Tibial nerve (tissue), 4 donors: Measurements from ENCODE around the gene PSME2. TPM values are rescaled to one million over a fixed set of nuclear protein-coding genes. Genes with fewer than 3 reads are reported as not detected.

ENCODE experiments used
- DNase-seq, 2 donors: peaks; one replicate each; pipeline ENCODE4 v3.0.0-alpha.2; 2019; ENCODE audit warnings: low spot score in 2 of 2
- H3K27ac ChIP-seq, 4 donors: fragments of 200-600 bp; sonication (generic) in 3 of 4; one replicate each; pipeline ENCODE4 v1.5.1; 2017 to 2019; ENCODE audit warnings: mild to moderate bottlenecking in 1 of 4
- H3K27me3 ChIP-seq, 2 donors: fragments of 200-600 bp; sonication (generic) in 1 of 2; one replicate each; pipeline versions ENCODE4 v1.5.1 to v1.6.0; 2017 to 2019
- H3K36me3 ChIP-seq, 3 donors: fragments of 200-600 bp; sonication (generic); one replicate each; pipeline ENCODE4 v1.5.1; 2018 to 2019
- H3K4me1 ChIP-seq, 4 donors: fragments of 200-600 bp; sonication (generic) in 3 of 4; one replicate each; pipeline ENCODE4 v1.5.1; 2017 to 2019
- H3K4me3 ChIP-seq, 4 donors: fragments of 200-600 bp; sonication (generic) in 3 of 4; one replicate each; pipeline ENCODE4 v1.5.1; 2017 to 2019; ENCODE audit warnings: mild to moderate bottlenecking in 1 of 4, moderate library complexity in 1 of 4
- H3K9me3 ChIP-seq, 4 donors: fragments of 200-600 bp; sonication (generic) in 3 of 4; one replicate each; pipeline ENCODE4 v1.5.1; 2017 to 2019
- EP300 ChIP-seq, 2 donors: sonication (generic); formaldehyde crosslinking; IDR thresholded peaks; one replicate each; pipeline ENCODE4 v1.6.1; 2017; ENCODE audit warnings: antibody characterized with exemption in 2 of 2, mild to moderate bottlenecking in 1 of 2
- POLR2A ChIP-seq, 2 donors: fragments of 450-650 bp; IDR thresholded peaks; one replicate each; pipeline ENCODE4 v1.6.1; 2017; ENCODE audit warnings: antibody characterized with exemption in 2 of 2, mild to moderate bottlenecking in 2 of 2, moderate library complexity in 2 of 2
- WGBS, 2 donors: methylation state at CpG; one replicate each; pipeline ENCODE4 v1.1.5; 2018; 5-methylcytosine and 5-hydroxymethylcytosine counted together
- total RNA-seq, 4 donors: library from RNA; depleted of rRNA; stranded (reverse); fragments of >200 nt; gene quantifications; one replicate each; pipeline ENCODE4 v1.1.0, GENCODE V29; 2016
- TF ChIP-seq, protein P1 (sequence below), 5 experiments: fragments of 200-600 bp in 3 of 5; fragments of 450-650 bp in 2 of 5; sonication (generic) in 3 of 5; IDR thresholded peaks; one replicate each; pipeline ENCODE4 v1.5.1; 2016 to 2019; ENCODE audit warnings: antibody characterized with exemption in 5 of 5, mild to moderate bottlenecking in 3 of 5, moderate library complexity in 2 of 5

The PSME2 gene
- total RNA-seq, 4 donors from 2014 or later = 33.7 to 64.0 (median 51.9) TPM

DNA sequence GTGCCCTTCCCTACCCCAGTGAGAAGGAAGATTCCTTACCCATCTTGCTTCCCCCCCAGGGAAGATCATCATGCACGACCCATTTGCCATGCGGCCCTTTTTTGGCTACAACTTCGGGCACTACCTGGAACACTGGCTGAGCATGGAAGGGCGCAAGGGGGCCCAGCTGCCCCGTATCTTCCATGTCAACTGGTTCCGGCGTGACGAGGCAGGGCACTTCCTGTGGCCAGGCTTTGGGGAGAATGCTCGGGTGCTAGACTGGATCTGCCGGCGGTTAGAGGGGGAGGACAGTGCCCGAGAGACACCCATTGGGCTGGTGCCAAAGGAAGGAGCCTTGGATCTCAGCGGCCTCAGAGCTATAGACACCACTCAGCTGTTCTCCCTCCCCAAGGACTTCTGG is 43.0 kb downstream of the PSME2 start:
- Histone ChIP-seq H3K27me3 (no peaks in the 10 kb centered on the region), H3K27ac (no peak overlapping the region), H3K4me3 (no peak overlapping the region), H3K4me1 (peaks cover 0 to 3% (median 0%) of the 10 kb centered on the region in 4 donors), H3K36me3 (peaks cover 0 to 61% (median 8%) of the 10 kb centered on the region in 3 donors), H3K9me3 (no peaks in the 10 kb centered on the region)
- DNase-seq = no peak
- 85 to 91% methylated on average over 13 of the region's 13 CpGs for WGBS, 2 donors
- TF ChIP-seq, protein P1, sequence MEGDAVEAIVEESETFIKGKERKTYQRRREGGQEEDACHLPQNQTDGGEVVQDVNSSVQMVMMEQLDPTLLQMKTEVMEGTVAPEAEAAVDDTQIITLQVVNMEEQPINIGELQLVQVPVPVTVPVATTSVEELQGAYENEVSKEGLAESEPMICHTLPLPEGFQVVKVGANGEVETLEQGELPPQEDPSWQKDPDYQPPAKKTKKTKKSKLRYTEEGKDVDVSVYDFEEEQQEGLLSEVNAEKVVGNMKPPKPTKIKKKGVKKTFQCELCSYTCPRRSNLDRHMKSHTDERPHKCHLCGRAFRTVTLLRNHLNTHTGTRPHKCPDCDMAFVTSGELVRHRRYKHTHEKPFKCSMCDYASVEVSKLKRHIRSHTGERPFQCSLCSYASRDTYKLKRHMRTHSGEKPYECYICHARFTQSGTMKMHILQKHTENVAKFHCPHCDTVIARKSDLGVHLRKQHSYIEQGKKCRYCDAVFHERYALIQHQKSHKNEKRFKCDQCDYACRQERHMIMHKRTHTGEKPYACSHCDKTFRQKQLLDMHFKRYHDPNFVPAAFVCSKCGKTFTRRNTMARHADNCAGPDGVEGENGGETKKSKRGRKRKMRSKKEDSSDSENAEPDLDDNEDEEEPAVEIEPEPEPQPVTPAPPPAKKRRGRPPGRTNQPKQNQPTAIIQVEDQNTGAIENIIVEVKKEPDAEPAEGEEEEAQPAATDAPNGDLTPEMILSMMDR (IDR thresholded peaks at IDR 0.05) = no peak
- no peak for TF ChIP-seq POLR2A (IDR thresholded peaks at IDR 0.05)

GRCh38 chr14:24102357-24103048 is 43.9 kb downstream of the PSME2 start:
- H3K4me1 ChIP-seq = no peaks in the 10 kb centered on the region
- H3K9me3 ChIP-seq = no peaks in the 10 kb centered on the region
- no peak overlapping the region for H3K27ac ChIP-seq
- no peak for DNase-seq
- peaks cover 0 to 67% (median 12%) of the 10 kb centered on the region in 3 donors for H3K36me3 ChIP-seq
- no peak overlapping the region for H3K4me3 ChIP-seq
- TF ChIP-seq, protein P1 (IDR thresholded peaks at IDR 0.05) = no peak
- TF ChIP-seq EP300 (IDR thresholded peaks at IDR 0.05) (no peak), POLR2A (IDR thresholded peaks at IDR 0.05) (no peak)
- no peaks in the 10 kb centered on the region for H3K27me3 ChIP-seq
- 92 to 94% methylated on average over 7 of the region's 7 CpGs for WGBS, 2 donors

GRCh38 chr14:24100982-24101494 is 45.4 kb downstream of the PSME2 start:
- TF ChIP-seq POLR2A (IDR thresholded peaks at IDR 0.05) = no peak
- TF ChIP-seq, protein P1 (IDR thresholded peaks at IDR 0.05) = no peak
- no peak for TF ChIP-seq EP300 (IDR thresholded peaks at IDR 0.05)
- peaks cover 0 to 67% (median 13%) of the 10 kb centered on the region in 3 donors for H3K36me3 ChIP-seq
- 97 to 100% methylated on average over 3 of the region's 3 CpGs for WGBS, 2 donors
- peaks cover 0 to under 1% (median 0%) of the 10 kb centered on the region in 4 donors for H3K4me1 ChIP-seq
- DNase-seq = no peak
- no peaks in the 10 kb centered on the region for H3K9me3 ChIP-seq
- no peak overlapping the region for H3K27ac ChIP-seq
- no peaks in the 10 kb centered on the region for H3K27me3 ChIP-seq
- no peak overlapping the region for H3K4me3 ChIP-seq

DNA sequence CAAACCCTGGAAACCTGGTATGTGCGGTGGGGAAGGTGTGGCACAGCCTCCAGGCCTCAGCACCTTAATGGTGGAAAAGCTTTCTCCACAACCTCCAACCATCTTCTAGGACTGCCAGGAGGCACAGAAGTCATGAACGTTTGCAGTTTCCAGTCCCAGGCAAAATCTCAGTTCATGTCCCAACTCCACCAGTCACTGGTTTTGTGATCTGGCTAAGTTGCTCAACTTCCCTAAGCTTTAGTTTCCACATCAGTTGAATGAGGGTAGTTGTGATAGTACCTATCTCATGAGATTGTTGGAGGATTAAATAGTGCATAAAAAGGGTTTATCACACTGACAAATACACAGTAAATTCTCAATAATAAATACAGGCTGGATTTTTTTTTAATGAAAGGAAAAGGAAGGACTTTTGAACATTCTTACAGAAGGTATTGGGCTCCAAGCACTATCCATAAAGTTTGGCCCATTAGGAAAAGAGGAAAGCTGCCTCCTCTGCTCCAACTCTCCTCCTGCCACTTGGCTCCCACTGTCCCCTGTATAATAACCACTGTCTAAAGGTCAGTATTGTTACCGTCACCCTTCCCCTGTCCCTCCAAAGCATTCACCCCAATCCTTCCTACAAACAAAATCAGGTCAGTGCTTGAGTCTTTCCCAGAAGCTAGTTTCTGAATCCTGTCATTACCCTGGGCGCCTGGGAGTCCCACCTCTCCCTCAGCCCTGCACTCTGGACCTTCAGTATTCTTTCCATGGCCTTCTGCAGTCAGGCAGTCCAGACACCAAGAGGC is 46.0 kb downstream of the PSME2 start:
- TF ChIP-seq POLR2A (IDR thresholded peaks at IDR 0.05) = no peak
- TF ChIP-seq, protein P1 (IDR thresholded peaks at IDR 0.05) = no peak
- no peak for TF ChIP-seq EP300 (IDR thresholded peaks at IDR 0.05)
- Histone ChIP-seq H3K9me3 (no peaks in the 10 kb centered on the region), H3K27me3 (no peaks in the 10 kb centered on the region), H3K27ac (no peak overlapping the region), H3K36me3 (peaks cover 0 to 67% (median 13%) of the 10 kb centered on the region in 3 donors), H3K4me3 (no peak overlapping the region), H3K4me1 (peaks cover 0 to 7% (median 3%) of the 10 kb centered on the region in 4 donors)
- DNase-seq = no peak
- 75 to 79% methylated on average over 4 of the region's 4 CpGs for WGBS, 2 donors
